ENCODE measurements around the gene MED14.

MED14 gene

DNA sequence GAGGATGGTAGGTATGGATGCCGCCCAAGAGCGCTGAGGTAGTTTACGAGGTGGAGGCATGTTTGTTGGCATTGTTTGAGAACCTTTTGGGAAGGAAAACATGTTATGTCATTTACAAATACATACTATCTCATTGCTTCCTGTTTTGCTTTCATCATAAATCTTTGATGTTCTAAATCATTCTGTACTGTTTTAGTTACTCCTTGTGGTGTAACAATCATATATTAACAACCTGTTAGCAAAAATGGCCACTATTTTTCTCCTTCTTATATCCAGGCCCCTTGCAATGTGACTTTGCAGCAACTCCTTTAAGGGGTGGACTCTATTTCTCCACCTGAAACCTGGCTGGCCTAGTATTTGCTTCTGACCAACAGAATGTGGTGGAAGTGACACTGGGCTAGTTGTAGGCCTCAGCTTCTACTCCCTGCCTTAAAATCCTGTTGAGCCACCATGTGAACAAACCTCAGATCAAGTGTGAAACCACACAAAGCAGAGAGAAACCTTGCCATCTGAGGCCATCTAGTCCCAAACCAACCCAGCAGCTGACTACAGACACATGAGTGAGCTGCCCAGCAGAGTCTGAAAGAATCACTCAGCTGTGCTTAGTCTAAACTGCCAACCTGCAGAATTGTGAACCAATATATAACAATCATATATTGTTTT, 72.1 kb downstream of the MED14 start:
- no peak for DNase-seq

DNA sequence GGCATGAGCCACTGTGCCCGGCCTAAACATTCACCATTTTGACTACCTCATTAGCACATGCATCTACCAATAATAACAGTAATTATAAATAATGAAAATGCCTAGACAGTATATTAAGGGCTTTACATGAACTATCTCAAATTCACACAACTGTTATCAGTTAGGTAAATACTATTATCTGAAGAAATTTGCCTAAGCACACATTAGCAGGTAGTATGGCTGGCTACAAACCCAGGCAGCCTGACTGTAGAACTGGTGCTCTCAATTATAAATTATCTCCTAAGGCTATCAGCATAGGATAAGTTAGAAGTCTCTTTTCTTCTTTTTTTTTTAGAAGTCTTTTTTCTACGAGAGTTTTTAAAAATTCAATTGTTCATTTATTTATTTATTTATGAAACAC, 73.9 kb downstream of the MED14 start:
- no peak for DNase-seq

DNA sequence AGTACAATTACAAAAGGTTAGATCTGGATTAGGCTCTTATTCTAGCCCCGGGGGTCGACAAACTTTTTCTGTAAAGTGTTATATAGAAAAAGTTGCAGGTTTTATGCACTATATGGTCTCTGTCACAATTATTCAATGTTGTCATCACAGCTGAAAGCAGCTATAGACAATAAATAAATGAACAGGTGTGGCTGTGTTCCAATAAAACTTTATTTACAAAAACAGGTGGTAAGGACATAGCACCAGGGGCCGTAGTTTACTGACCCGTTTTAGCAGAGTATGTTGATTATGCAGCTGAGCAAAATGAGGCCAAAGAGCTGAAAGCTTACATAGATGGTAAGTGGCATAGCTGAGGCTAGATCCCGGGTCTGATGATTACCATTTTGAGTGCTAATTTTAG, 75.0 kb downstream of the MED14 start:
- DNase-seq: no peak

DNA sequence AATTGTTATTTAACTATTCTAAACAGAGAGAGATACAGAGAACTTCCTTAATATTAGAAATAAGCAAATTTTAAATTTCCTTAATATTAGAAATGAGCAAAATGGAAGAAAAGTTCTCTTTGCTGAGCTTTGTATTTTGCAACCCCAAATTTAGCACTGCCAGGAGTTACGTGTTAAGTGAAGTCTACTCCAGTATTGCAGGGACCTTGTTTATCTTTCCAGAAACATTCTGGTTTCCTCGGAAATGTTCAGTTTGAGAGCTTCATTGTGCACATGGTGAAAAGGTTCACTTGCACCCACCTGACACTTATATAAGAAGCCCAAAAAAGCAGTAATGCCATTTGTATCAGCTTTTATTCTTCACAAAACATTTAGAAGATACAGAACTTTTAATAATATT, 81.8 kb downstream of the MED14 start:
- no peak for DNase-seq

DNA sequence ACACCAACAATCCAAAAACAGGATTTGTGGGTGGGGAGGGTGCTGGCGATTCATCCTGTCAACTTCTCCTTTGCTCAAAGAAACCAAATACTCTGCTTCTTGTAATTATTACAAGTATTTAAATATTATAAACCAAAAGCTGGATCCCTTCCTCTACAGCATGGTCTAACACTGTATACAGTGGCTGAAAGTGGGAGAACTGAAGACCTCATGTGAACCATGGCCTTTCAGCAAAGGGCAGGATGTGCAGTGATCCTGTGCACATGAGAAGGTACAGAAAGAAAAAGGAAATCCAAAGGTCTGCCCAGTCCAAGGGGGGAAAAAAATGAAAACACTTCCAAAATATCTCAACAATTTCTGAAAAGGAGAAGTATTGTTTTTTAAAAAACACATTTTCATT, 82.7 kb downstream of the MED14 start:
- DNase-seq: no peak

DNA sequence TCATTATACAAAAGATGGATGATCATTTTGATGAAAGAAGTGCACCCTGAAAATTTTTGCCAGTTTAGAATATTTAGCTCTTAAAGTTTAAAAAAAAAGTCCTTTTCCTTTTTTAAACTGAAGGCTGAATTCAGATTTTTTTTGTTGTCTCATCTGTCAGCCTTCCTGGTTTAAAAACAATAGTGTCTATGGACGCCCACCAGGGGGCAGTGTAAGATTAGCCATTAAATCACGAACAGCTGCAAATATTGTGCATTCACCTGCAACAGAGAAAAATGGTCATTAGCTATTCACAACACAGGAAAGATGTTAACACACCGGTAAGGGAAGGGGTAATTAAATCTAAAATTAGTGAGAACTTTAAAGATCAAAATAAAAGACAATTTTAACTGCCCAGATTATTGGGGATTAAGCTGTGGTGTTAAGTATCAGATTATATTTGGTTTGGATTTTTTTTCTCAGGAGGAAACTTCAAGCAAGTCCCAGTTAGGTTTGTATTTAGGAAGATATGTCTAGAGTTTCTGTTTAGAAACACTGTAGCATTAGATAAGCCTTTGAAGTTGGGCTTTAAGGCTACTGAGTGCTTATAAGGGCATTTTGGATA, 83.6 kb downstream of the MED14 start:
- DNase-seq: peak; percentile 71

DNA sequence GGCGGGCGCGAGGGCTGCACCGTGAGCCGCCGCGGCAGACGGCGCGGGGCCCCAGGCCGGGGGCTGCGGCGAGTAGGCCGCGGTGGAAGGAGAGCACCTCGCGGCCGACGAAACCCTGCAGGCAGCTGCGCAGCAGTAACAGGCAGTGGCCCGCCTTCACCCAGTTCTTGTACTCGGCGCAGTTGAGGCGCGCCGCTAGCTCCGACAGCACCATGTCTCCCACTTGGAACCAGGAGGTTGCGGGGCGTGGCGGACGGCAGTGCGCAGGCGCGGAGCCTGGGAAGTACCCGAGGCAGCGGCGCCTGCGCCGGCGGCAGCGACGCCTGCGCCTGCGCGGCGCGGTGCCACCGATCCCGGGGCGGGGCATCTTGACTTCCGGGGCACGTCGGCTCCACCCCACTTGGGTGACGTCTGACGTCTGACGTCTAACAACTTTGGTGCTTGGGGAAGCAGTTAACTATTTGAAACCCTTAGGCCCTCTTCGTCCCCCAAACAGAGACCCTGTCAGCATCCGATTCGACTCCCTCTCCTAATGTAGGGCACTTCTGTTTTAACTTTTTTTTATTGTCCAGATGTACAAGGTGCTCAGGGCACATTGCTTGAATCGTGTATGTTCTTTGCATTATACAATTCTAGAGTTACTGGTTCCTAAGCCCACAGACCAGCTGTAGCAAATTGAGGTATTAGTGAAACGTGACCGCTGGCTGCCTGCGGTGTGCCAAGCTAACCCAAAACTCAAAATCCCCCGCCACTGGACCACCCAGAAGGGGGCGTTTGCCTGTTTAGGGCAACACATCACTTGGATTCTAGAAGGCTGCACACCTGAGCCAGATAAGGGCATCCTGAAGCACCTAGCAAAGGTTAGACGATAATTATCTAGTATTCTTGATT, 87.8 kb downstream of the MED14 start, which contains the start of gene CXorf38:
CXorf38 (minus strand) TSS at position 255 of the 891 bp plus-strand sequence; CDS start at position 214, 41 bp downstream.
- peak; percentile 92 for DNase-seq

DNA sequence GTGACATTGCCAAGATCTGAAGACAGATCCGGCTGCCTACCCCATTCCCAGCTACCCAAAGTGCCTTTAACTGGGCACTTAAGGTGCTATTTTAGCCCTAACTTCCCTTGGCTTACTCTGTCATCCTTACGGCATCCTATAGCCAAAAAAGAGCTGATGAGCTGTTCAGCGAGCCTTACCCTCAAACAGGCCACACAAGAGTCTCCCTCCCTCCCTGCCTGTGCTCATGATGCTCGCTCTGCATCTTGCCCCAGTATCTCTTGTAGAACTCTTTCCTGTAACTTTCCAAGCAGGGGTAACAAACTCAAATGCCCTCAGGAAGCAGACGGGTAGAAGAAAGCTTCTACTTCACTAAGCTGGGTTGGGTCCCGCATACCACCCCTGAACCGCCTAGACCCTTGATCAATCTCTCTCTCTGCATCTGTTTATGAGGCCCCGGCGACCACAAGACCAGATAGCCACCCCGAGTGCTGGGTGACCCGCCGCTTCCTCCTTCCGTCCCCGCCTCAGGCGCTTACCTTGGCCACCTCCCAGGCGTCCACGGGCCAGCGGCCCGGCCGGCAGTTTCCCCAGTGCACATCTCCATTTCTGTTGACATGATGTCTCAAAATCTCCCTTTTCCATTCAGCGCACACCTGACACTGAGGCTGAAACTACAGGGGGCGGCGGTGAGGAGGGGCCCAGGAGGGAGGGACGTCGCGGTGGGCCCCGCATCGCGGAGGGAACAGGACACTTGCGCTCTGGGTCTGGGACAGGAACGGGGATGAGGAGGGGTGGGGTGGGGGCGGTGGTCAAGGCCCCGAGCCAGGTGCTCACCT, 88.6 kb downstream of the MED14 start:
- DNase-seq: peak; percentile 30

DNA sequence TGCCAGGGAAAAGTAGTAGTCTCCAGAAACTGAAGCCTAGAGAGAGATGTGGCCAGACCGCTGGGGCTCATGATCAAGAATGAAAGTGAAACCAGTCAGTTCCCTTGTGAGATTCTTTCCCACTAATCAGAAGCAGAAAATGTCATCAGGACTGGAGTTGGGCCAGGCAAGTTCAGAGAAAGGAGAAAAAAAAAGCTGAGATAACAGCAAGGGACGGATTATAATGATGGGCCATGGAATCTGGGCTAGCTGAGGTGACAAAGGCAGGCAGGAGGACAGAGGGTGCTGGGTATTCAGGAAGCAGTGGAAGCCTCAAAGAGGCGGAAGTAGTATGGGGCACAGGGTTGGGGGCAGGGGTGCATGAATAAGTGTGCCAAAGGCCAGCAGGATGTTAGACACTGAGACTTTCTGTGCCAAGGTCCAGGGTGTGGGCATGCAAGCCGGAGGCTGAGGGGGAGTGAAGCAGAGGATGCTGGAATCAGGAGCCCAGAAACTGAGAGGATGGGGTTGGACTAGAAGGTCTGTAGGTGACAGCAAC, 90.5 kb downstream of the MED14 start:
- peak; percentile 47 for DNase-seq

DNA sequence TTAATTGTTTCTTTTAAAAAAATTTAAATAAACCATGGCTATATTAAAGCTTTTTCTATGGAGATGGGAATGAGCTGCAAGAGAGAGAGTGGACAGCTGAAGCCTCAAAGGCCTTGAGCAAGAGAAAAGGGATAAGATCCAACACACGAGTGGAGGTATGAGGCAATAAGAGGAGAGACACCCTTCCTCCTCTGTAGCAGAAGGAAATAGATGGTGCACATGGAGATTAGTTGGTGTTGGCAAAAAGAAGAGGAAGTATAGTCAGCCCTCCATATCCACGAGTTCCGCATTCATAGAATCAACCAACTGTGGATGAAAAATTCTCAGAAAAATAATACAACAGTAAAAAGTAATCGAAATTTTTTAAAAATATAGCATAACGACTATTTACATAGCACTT, 91.2 kb downstream of the MED14 start:
- DNase-seq: no peak

DNA sequence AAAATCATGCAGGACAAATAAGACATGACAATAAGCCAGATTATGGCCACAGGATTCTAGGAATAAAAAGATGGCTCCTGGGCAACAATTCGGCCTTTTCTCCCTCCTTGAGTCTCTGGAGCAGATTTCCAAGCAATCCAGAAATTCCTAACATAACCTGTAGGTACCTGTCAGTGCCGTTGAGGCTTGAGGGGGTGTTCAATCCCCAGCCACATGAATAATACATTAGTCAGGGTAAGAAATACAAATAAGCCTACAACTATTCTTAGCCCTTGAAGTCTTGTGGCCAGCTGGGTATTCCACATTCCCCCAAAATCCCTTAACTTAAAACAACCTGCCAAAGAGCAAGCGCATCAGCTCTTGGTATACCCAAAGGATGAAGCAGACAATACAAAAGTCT, 97.7 kb downstream of the MED14 start:
- DNase-seq: no peak

DNA sequence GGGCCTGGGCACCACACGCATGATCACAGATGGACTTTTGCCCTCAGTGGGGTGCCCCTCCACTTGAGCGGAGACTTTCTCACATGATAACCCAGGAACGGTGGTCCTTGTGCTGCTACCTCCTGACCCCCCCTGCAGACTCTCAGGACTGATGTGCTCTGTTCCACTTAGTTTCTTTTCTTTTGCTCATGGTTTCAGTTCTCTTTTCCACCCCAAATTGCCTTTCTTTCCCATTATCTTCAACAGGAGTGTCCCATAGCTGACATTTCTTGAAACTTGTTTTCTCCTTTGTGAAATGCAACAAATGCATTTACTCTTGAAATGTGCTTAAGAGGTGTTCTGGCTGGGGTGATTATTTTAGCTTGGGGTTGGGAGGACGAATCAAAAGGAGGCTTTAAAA, 103.1 kb downstream of the MED14 start:
- DNase-seq: no peak

DNA sequence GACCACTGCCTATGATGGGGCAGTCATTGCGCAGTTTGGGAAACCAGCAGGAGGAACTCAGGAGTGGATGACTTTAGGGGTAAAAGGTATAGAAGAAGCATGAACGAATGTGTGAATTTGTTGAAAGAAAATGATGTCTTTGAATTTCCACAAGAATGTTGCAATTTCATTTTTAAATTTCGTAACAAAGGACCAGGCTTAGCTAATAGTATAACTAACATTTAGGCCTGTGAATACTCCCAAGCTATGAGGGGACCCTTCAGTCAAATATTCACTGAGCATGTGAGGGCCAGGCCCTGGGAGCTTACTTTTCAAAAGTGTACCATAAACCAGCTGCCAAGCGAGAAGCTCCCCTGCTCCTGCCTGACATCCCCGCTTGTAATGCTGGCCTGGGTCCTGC, 106.8 kb downstream of the MED14 start:
- DNase-seq: no peak

DNA sequence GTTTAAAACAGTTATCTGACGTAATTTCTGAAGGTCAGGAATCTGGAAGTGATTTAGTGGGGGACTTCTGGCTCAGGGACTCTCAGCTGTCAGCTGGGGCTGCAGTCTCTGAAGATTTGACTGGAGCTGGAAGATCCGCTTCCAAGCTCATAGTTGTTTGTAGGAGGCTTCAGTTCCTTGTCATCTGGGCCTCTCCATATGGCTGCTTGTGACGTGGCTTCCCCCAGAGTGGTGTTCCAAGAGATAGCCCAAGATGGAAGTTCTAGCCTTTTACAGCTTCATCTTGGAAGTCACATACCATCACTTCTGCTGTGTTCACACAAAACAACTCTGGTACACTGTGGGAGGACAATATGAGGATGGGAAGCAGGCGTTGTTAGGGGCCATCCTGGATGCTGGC, 110.0 kb downstream of the MED14 start:
- DNase-seq: no peak

DNA sequence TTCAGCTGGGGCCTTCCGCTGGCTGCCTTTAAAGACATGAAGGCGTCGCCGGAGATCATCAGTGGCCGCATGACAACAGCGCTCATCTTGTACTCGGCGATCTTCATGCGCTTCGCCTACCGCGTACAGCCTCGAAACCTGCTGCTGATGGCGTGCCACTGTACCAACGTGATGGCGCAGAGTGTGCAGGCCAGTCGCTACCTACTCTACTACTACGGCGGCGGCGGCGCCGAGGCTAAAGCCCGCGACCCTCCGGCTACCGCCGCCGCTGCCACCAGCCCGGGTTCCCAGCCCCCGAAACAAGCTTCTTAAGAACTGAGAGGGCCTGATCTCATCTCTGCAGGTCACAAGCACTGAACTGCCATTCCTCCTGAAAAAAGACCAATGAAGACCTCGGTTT, 111.7 kb downstream of the MED14 start:
- DNase-seq: no peak

DNA sequence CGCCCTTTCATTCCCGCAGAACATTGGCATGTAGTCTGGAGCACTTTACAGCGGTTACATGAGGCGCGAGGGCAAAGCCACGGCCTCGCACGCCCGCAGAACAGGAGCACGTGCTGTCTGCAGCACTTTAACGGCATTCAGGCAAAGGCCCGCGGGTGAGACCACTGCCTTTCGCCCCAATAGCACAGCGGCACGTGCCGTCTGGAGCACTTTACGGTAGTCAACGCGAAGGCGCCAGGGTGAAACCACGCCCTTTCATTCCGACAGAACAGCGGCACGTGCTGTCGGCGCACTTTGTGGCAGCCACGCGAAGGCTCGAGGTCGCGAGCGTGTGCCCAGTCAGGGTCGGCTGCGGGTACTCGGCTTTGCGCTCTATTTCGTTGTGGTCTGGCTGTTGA, 112.2 kb downstream of the MED14 start, which contains the start of gene MPC1L:
MPC1L (plus strand) TSS at position 290 of the 398 bp plus-strand sequence. CDS start 138 bp downstream, outside the sequence.
- no peak for DNase-seq

DNA sequence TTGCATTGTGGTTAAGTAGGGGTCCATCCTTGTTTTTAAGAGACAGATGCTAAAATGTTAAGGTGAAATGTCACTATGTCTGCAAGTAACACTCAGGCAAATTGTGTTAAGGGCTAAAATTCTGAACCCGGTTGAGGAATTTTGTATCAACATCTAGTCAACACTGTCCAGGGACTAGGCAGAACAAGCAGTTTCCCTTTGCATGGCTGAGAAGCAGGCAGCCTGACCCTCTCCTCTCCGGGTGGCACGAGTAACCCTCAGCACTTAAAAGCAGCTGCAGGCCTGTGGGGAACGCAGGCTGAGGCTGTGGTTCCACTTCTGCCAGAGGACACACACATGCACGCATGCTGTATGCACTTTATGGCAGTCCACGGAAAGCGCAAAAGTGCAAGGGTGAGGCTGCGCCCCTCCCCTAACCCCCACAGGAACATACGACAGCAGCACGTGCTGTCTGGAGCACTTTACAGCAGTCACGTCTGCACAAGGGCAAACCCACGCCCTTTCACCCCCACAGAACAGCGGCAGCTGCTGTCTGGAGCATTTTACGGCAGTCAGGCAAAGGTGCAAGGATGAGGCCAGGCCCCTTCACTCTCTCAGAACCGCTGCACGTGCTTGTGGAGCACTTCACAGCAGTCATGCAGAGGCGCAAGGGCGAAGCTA, 112.7 kb downstream of the MED14 start:
- DNase-seq: no peak

DNA sequence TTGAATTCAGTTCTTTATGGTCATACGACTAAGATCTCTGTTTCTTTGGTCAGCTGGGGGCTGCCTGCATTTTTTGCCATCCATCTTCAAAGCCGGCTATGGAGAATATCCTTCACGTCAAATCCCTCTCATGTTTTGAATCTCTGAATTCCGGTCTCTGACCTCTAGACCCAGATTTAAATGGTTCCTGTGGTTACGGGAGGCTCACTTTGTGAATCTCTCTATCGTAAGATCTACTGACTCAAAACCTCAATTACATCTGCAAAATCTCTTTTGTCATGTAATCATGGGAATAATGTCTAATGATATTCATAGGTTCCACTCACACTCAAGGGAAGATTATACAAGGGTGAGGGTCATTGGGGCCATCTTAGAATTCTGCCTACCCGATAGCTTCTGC, 117.8 kb downstream of the MED14 start:
- no peak for DNase-seq

DNA sequence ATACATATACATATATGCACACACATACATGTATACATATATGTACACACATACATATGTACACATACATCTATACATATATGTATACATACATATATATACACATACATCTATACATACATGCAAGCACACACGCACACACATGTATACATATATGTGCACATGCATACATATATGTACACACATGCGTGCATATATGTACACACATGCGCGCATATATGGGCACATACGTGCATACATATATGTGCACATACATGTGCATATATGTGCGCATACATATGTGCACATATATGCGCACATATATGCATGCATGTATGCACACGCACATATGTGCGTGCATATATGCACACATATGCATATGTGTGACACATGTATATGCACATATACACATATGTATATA, 119.4 kb downstream of the MED14 start:
- DNase-seq: no peak

DNA sequence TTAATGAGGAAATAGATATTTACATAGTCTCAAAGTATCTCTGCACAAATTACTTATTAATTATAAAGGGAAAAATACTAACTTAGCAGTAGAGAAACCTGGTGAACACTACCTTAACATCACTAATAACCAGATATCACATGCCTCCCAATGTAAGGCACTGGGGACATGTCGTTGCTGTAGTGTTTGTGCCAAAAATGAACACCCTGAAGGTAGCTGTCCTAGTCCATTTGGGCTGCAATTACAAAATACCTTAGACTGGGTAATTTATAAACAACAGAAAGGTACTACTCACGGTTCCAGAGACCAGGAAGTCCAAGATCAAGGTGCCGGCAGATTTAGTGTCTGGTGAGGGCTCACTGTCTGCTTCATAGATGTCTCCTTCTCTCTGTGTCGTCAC, 122.8 kb downstream of the MED14 start:
- DNase-seq: no peak

DNA sequence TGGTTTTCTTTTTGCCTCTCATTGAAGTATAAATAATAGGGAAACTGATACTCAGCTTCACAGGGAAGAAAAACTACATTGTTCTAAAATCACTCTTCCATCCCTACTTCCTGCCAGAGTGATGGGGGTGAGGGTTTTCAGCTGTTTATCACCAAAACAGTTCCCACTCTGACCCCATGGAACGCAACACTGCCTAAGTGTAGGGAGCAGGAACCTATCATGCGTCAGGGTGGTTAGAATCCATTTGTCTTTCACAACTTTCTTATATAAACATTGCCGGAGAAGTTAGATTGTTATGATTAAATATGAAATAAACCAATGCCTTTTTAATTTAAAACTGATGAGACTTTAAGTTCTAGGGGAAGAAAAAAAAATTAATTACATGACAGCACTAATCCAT, 128.0 kb downstream of the MED14 start:
- DNase-seq: no peak

DNA sequence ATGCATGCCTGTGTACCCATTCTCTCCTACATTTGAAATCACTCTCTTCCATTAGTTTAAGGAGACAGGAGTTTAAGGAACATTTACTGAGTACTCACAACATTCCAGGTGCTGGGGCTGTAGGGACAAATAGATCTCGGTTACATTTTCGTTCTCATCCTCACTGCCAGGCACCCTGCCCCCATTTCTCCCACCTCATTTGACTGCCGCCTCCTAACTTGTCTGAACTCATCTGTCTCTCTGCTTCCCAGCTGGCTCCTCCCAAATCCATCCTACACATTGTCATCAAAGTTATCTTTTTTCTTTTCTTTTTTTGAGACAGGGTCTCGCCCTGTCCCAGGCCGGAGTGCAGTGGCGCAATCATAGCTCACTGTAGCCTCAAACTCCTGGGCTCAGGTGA, 131.9 kb downstream of the MED14 start:
- no peak for DNase-seq
